ENCODE data around the gene SPEM3.

Gene SPEM3

DNA sequence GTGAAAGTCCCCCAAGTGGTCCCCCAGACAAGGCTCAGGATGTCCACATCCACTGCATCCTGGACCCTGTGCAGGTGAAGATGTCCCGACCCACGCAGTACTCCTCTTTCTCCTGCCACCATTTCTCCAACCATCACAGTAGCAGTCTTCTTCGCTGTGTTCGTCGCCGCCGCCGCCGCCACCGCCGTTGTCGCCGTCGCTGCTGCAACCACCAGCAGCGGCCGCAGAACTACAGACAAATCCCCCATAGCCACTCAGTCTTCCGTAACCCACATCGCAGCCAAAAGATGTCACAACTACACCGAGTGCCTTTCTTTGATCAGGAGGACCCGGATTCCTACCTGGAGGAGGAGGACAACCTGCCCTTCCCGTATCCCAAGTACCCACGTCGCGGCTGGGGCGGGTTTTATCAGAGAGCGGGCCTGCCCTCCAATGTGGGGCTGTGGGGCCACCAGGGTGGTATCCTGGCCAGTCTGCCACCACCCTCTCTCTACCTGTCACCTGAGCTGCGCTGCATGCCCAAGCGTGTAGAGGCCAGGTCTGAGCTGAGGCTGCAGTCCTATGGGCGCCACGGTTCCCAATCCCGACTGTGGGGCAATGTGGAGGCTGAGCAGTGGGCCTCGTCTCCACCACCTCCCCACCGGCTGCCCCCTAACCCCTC lies 2.3 kb upstream of the SPEM3 start:
- H3K27ac ChIP-seq, result no peak overlapping the region

DNA sequence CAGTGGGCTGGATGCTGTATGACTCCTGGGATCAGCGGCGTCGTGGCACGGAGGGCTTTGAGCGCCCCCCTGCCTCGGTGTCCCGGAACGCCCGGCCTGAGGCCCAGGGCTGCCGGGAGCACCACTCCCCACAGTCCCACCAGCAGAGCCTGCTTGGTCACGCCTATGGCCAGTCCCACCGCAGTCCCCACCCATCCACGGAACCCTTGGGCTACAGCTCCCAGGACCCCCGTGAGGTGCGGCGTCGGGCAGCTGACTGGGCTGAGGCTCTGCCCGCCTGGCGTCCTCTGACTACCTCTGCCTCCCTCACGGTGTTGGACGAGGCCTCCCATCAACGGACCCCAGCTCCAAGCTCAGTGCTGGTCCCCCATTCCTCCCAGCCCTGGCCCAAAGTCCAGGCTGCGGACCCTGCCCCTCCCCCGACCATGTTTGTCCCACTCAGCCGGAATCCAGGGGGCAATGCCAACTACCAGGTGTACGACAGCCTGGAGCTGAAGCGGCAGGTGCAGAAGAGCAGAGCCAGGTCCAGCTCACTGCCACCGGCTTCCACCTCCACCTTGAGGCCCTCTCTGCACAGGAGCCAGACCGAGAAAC lies 1.7 kb upstream of the SPEM3 start:
- H3K27ac ChIP-seq, result no peak overlapping the region
- TF ChIP-seq ZFX (IDR thresholded peaks at IDR 0.05) (no peak), CTCF (conservative IDR thresholded peaks at IDR 0.05) (no peak)

More for the DNA sequence above, 2.3 kb upstream of the SPEM3 start:
- TF ChIP-seq ZFX (IDR thresholded peaks at IDR 0.05), result no peak

GRCh38 chr17:7427549-7427948 lies 1.1 kb upstream of the SPEM3 start:
- H3K27ac ChIP-seq, result no peak overlapping the region
- TF ChIP-seq CTCF (conservative IDR thresholded peaks at IDR 0.05) (no peak), ZFX (IDR thresholded peaks at IDR 0.05) (no peak)

GRCh38 chr17:7429722-7430121 lies 1.1 kb downstream of the SPEM3 start:
- TF ChIP-seq CTCF (conservative IDR thresholded peaks at IDR 0.05), result no peak
- TF ChIP-seq ZFX (IDR thresholded peaks at IDR 0.05), result no peak
- no peak overlapping the region for H3K27ac ChIP-seq

- H3K27ac ChIP-seq, result no peak overlapping the region
- TF ChIP-seq CTCF (conservative IDR thresholded peaks at IDR 0.05) (no peak), ZFX (IDR thresholded peaks at IDR 0.05) (no peak)
Measured at GRCh38 chr17:7431231-7431630, 2.6 kb downstream of the SPEM3 start.

DNA sequence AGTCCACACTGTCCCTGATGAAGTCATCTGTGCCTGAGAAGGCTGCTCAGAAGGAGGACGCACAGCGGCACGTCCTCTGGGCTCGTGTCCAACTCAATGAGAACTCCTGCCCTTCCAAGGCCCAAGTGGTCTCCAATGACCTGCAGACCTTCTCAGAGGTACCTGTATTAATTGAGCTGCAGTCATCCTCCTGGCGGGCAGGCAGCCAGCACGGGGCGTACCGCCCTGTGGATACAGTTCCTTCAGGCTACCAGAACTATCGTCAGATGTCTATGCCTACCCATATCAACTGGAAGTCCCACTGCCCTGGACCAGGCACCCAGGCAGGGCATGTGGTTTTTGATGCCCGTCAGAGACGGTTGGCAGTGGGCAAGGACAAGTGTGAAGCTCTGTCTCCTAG lies 3.6 kb downstream of the SPEM3 start:
- no peak overlapping the region for H3K27ac ChIP-seq
- TF ChIP-seq ZFX (IDR thresholded peaks at IDR 0.05) (no peak), CTCF (conservative IDR thresholded peaks at IDR 0.05) (no peak)

DNA sequence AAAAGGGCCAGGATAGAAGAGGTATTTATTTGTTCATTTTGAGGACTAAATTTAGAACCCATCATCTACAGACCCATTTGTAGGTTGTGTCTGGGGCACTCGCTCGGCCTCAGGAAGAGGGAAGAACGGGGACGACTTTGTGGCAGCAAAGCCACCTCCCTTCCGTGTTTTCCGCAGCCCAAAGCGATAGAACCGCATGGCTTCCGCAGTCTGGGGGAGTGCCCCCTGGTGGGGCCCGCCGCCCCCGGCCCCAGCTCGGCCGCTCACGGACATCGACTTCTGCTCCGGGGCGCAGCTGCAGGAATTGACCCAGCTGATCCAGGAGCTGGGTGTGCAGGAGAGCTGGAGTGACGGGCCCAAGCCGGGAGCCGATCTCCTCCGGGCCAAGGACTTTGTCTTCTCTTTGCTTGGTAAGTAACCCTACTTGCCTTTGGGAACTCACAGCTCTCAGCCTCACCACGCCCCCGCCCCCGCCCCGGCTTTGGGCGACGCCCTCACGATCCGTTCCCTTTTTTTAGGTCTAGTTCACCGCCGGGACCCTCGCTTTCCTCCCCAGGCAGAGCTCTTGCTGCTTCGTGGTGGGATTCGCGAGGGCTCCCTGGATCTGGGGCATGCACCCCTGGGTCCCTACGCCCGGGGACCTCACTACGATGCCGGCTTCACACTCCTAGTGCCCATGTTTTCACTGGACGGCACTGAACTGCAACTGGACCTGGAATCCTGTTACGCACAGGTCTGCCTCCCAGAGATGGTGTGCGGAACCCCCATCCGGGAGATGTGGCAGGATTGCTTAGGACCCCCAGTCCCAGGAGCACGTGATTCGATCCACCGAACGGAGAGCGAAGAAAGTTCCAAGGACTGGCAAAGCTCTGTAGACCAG lies 7.3 kb downstream of the SPEM3 start:
- TF ChIP-seq CTCF (conservative IDR thresholded peaks at IDR 0.05) (no peak), ZFX (IDR thresholded peaks at IDR 0.05) (no peak)
- peak overlapping the region; percentile 73 for H3K27ac ChIP-seq

Data from C4-2B (cell line).